Esophagus muscularis mucosa (tissue), 3 donors: Measurements from ENCODE around the gene SORCS2.

Experiments used
- CTCF ChIP-seq, 3 experiments: fragments of 200-600 bp in 2 of 3; fragments of 450-650 bp in 1 of 3; sonication (generic) in 2 of 3; IDR thresholded peaks; one replicate each; pipeline ENCODE4 v1.5.1; 2017 to 2019; ENCODE audit warnings: antibody characterized with exemption in 3 of 3, mild to moderate bottlenecking in 2 of 3, moderate library complexity in 1 of 3
- EP300 ChIP-seq: sonication (generic); formaldehyde crosslinking; IDR thresholded peaks from one replicate; pipeline ENCODE4 v1.6.1; 2017; ENCODE audit warnings: antibody characterized with exemption

DNA sequence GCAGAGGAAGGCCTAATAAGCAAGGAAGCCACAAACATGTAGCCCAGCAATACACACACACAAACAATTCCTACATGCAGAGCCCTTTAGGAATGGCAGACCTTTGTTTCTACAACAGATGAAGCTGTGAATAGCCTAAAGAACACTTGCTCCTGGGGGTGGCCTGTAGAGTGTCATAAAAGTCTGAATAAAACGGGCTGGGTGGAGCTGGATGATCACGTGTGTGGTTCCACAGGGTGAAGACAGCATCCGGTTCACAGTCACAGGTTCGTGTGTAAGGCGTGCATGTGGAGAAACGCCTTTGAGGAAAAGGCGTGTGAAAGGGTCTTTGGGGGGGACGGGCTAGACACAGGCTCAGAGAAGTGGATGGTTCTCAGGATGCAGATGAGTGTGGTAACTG lies 591.2 kb downstream of the SORCS2 start:
- TF ChIP-seq CTCF (IDR thresholded peaks at IDR 0.05), result no peak
- no peak for TF ChIP-seq EP300
